Measurements from ENCODE around the gene TMEM97.

TMEM97 gene

GRCh38 chr17:28364665-28365363, 45.8 kb downstream of the TMEM97 start, which contains the start of gene SEBOX:
Gene SEBOX (minus strand): TSS chr17:28365199. CDS start chr17:28365151, 48 bp downstream.
- H3K4me3 ChIP-seq (ENCODE audit: control insufficient read depth, low read depth, low read length), result no peak within 1 kb of the TSS
- DNase-seq (ENCODE audit: low read depth), result no peak
- no peak for TF ChIP-seq CTCF (conservative IDR thresholded peaks at IDR 0.05; ENCODE audit: control insufficient read depth, insufficient read depth, low read depth, low read length)

- no peak for TF ChIP-seq CTCF (conservative IDR thresholded peaks at IDR 0.05; ENCODE audit: control insufficient read depth, insufficient read depth, low read depth, low read length)
- DNase-seq (ENCODE audit: low read depth), result no peak
- H3K4me3 ChIP-seq (ENCODE audit: control insufficient read depth, low read depth, low read length), result no peak overlapping the region
Observed at GRCh38 chr17:28365487-28365886, 46.5 kb downstream of the TMEM97 start.

- no peak for DNase-seq (ENCODE audit: low read depth)
- H3K4me3 ChIP-seq (ENCODE audit: control insufficient read depth, low read depth, low read length), result no peak overlapping the region
- TF ChIP-seq CTCF (conservative IDR thresholded peaks at IDR 0.05; ENCODE audit: control insufficient read depth, insufficient read depth, low read depth, low read length), result peak; percentile 1
Observed at GRCh38 chr17:28366605-28367004, 47.6 kb downstream of the TMEM97 start.

DNA sequence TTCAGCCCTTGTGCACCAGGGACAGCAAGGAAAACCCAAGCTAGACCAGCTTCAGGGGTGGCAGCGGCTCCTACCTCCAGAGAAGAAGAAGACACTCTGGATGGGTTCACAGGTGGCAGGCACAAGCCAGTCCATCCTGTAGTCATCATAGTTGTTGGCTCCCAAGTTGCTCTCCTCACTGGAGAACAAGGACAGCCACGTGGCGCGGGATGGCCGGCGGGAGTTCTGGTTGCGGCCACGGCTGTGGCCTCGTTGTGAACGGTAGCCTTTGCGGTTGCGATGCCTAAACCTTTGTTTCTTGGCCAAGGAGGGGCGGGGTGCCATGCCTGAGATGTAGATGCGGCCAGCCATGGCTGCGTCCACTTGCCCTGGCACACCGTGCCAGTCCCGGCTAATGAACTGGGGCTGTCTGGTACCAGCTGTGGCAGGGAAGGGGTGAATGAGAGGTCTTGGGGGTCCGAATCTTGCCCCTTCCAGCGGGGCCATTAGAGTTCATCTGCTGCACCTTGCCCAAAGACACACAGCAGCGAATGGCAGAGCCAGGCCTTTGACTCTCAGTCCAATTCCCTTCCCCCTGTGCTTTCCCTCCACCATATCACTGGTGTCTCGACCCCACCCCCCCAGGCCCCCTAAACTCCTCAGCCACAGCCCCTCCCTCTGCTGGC, 48.8 kb downstream of the TMEM97 start:
- no peak for DNase-seq (ENCODE audit: low read depth)
- no peak for TF ChIP-seq CTCF (conservative IDR thresholded peaks at IDR 0.05; ENCODE audit: control insufficient read depth, insufficient read depth, low read depth, low read length)
- H3K4me3 ChIP-seq (ENCODE audit: control insufficient read depth, low read depth, low read length), result no peak overlapping the region

- TF ChIP-seq CTCF (conservative IDR thresholded peaks at IDR 0.05; ENCODE audit: control insufficient read depth, insufficient read depth, low read depth, low read length), result no peak
- DNase-seq (ENCODE audit: low read depth), result no peak
Observed at GRCh38 chr17:28368306-28368831, 49.4 kb downstream of the TMEM97 start.

DNA sequence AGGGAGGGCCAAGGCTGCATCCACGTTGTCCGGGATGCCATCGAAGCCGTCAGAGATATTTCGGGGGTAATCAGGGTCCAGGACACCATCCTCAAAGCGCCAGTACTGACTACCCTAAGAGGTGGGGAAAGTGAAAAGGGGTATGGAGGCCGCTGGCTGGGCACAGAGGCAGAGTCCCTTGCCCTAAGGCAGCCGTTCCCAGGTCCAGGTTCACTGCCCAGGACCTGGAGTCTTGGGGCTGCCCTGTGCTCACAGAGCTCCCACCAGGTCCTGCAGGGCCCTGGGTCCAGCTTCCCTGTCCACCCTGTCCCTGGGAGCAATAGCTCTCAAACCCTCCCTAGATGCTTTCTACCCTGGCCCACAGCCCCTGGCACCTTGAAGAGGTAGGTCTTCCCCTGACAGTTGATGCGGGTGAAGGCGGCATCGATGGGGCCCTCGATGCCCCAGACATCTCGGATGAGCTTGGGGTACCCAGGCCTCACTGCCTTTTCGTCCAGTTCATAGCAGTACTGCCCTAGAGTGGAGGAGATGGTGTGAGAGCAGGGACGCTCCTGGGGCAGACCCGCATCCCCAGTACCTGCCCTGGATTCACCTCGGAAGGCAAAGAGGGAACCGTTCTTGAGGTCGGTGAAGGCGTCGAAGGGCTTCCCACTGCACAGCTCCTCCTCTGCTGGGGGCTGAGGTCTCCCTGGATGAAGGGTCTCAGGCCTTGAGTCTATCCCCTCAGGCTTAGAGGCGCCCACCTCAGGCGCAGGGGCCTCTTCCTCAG, 50.1 kb downstream of the TMEM97 start:
- H3K4me3 ChIP-seq (ENCODE audit: control insufficient read depth, low read depth, low read length), result no peak overlapping the region
- no peak for TF ChIP-seq CTCF (conservative IDR thresholded peaks at IDR 0.05; ENCODE audit: control insufficient read depth, insufficient read depth, low read depth, low read length)
- DNase-seq (ENCODE audit: low read depth), result no peak

More at GRCh38 chr17:28368306-28368831, 49.4 kb downstream of the TMEM97 start:
- H3K4me3 ChIP-seq (ENCODE audit: control insufficient read depth, low read depth, low read length), result no peak overlapping the region

All from fibroblast of mammary gland (primary cell).